Activated CD4-positive, CD25-positive, alpha-beta regulatory T cell treated with anti-CD3 and anti-CD28 coated beads, Interleukin-2, amount 50 U/mL, for 72 hours (primary cell): ENCODE results near the gene PLXNA2.

Experiments
- DNase-seq: peaks from one replicate; pipeline ENCODE4 v3.0.0; 2021

The PLXNA2 gene

GRCh38 chr1:208085655-208086515, 158.3 kb downstream of the PLXNA2 start:
- DNase-seq = no peak

GRCh38 chr1:208084764-208085163, 159.4 kb downstream of the PLXNA2 start:
- DNase-seq = no peak

DNA sequence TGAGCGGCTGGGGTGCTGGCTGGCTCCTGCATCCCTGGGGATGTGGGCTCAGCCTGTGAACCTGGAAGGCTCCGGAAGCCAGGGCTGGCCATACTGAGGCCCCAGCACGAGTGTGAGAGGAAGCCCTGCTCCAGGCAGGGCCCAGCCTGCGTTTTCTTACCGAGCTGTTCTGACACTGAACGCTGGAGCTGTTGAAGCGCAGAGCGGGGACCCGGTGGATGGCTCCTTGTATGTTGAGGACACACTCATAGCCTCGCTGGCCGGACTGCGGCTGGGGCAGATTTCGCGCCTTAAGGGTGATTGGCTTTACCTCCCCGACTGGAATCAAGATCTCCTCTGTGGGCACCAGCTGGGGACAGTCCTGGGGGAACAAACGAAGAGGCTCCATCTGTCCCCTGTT, 160.0 kb downstream of the PLXNA2 start:
- DNase-seq = no peak

DNA sequence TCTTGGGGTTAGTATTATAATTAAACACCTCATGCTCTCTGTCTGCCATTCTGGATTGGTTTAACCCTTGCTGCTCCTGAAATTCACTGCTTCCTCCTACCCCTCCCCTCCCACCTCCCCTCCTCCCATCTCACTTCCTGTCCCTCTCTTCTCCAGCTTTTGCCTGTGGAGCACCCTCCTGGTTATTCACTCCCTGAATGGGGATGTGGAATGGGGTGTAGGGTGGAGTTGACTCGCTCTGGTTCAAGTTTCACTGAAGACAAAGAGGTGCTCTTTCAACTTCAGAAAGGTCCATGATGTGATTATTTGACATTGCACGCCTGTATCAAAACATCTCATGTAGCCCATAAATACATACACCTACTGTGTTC, 160.5 kb downstream of the PLXNA2 start:
- DNase-seq = no peak

DNA sequence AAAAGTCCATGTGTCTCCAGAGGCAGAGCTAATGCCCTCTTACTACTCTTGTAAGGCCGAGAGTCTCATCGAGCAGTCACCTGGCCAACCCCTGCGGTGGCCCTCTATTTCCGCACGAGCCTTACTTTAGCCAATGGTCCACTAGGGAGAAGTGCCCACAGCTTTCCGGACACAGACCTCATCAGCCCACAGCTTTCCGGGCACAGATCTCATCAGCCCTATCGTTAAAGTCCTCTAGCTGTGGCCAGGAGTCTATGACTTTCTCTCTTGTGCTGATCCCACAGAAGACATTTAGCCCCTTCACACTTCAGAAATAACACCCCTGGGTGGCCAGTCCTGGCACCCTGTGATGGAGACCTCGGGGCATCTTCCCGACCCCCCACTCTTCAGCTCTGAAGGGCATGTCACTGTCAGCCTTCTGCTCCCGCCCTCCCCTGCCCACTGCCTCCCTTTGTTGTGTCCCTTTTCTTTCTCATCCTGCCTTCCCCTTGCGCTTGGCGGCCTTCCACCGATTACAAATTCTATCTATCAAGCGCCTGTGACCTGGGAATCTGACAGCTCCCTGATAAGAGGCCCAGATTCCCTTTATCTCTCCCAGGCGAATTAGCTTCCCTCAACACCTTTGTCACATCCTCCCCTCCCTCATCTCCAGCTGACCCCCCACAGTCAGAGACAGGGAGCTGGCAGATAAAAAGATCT, 161.0 kb downstream of the PLXNA2 start:
- no peak for DNase-seq

DNA sequence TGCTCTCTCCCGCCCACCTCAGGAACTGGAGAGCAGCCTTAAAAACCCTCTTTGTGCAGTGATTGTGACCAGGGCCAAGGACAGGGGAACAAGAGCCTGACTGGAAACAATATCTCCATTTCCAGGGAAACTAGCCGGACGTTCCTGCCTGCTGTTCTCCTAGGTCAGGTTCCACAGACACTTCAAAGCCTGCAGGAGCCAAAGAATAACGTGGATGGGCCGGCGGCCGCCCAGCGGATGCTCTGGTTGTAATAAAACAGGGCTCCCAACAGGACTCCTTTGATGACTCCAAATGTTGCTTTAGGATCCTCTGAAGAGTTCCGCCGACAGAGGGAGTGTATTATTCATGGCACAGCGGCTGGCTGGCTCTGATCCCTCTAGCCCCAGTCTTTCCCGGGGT, 162.2 kb downstream of the PLXNA2 start:
- DNase-seq = no peak

- DNase-seq = no peak
Observed at GRCh38 chr1:208080396-208081286, 163.5 kb downstream of the PLXNA2 start.

- no peak for DNase-seq
Observed at GRCh38 chr1:208079161-208079560, 165.0 kb downstream of the PLXNA2 start.

DNA sequence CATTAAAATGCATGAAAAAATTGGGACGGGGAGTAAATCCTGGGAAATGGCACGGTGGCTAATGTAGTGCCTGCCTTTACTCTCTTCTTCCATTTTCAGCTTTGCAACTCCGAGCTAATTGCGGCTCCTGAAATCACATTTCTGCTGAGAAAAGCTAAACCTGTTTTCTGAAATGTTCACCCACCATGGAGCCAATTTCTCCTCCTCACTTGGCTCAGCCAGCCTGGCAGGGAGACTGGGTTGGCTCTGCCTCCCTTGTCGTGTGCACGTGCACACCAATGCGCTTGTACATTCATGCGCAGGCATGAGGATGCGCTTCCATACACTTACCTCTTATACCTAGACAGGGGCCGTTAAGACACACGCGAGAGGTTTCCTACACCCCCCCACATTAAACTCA, 165.4 kb downstream of the PLXNA2 start:
- DNase-seq = no peak

DNA sequence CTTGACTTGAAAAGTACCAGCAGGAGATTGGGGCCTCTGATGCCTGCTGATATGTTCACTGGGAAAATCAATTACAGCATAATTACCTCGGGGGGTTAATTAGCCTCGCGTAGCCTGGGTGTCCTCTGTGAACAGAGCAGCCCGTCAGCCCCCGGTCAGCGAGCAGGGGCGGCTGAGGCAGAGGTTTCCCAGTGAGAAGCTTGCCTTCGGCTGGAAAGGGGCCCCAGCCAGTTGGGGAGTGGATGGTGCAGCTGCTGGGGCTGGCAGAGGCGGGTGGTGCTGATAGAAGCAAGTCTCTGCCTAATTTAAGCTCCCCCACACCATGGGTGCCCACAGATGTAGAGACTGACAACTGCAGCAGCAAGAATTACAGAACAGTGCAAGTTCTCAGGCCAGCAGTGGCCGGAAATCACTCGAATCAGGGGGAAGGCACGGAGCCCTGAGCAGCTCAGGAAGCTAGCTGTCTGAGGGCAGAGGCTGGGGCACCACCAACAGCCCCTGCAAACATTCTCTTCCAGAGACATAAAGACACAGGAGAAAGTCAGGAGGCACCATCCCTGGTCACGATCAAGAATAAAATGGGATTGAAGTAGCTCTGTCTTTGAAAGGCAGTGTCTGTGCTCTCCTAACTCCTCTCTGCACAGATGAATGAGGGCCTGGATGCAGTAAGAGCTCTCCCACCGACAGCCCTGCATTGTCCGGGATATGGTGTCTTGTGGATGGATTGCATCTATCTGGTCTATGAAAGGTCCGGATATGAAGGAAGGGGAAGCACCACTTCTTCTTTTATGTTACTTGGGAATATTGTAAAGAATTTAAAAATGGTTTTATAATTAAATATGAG, 166.7 kb downstream of the PLXNA2 start:
- DNase-seq = no peak

DNA sequence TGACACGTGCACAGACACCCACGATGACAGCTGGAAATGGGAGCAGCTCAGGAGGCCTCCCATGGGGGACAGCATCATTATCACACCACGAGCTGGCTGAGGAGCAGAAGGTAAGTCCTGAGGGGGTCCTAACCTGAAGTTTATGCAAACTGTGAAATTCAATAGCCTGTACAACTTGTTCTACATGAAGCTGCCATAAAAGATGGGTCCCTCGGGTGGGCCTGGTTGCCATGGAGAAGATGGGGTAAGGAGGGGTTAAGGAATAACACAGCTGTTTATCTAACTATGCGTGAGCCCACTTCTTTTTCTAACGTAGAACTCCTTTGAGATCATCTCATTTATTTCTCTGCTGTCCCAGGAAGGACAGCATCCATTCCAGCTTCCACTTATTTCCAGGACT, 169.8 kb downstream of the PLXNA2 start:
- no peak for DNase-seq

DNA sequence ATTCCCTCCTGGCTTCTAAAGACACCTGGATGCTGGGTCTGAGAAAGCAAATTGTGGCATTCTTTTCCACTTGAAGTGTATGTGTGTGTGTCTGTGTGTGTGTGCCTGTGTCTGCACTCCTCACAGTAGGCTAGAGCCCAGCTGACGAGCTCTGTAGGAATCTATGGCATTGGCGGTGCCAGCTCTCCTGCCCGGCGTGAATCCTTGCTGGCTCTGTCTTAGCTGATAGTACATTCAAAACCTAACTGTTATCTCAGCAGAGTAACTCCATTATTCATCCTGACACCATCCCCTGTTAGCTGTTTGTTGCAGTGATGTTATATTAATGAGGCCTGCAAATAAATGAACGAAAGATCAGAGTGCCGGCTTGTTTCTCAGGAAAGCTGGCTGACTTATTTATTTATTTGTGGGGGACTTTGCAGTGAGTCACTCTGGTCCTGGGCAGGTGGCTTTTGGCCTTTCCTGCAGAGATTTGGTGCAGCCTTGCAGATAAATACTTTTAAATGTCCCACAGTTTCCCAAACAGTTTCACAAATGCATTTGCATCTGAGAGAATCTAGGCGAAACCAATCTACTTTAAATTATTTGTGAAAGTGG, 172.7 kb downstream of the PLXNA2 start:
- DNase-seq = no peak

DNA sequence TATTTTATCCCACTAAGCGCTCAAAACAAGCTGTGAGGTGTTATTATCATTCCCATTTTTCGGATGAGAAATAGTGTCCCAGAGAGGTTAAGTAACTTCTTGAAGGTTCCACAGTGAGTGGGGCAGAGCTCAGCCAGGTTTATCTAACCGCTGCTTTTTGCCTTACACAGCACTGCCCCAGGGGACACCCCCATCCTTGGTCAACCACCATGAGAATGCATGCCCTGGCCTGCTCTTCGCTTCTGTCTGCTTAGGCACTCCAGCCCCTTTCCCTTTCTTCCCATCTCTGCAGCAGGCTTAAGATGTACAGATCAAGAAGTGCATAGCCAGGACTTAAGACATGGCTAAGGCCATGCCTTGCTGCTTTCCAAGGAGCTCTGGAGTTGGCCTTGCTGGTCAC, 174.3 kb downstream of the PLXNA2 start:
- DNase-seq = no peak

DNA sequence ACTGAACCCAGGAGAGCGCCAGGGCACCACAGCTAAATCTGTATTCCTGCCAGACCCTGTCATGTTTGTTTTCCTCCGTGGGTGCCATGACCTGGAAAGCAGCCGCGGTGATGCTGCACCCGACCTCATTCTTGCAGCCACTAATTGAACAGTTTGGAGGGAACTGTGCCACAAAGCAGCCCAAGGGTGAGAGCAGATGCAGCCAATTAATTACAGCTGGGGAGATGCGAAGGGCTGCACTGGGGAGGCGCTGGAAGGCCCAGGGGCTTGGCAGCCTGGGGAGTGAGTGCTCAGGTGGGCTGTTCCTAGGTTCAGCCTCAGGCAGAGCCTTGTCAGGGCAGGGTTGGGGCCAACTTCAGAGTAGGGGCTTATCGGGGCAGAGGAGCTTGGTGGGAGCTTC, 174.9 kb downstream of the PLXNA2 start:
- DNase-seq = no peak

GRCh38 chr1:208068908-208069307, 175.3 kb downstream of the PLXNA2 start:
- DNase-seq = no peak

DNA sequence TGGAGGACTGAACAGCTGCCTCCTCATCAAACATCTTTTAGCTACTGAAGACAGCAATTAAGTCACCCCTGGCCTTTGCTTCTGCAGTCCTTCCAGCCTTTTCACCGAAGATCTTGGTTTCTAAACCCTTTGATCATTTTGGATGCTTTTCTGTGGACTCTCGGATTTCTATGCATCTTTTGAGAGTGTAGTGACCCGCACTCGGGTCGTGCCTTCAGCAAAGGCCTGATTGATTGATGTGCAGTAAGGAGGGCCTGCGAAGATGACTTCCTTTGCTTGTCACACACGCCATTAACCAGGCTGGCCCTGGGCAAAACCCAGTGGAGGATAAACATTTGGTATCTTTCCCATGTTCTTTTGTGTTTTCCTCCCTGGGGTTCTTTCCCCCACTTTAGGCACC, 175.8 kb downstream of the PLXNA2 start:
- DNase-seq = no peak

DNA sequence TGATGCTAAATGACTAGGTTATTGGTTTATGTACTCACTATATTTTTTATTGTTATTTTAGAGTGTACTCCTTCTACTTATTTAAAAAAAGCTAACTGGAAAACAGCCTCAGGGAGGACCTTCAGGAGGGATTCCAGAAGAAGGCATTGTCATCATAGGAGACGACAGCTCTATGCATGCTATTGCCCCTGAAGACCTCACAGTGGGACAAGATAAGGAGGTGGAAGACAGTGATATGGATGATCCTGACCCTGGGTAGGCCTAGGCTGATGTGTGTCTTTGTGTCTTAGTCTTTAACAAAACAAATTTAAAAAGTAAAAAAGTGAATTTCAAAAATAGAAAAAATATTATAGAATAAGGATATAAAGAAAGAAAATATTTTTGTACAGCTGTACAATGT, 177.6 kb downstream of the PLXNA2 start:
- DNase-seq = no peak

GRCh38 chr1:208065862-208066261, 178.3 kb downstream of the PLXNA2 start:
- DNase-seq = no peak

- DNase-seq = no peak
Observed at GRCh38 chr1:208061632-208062031, 182.6 kb downstream of the PLXNA2 start.

- DNase-seq = no peak
Observed at GRCh38 chr1:208061118-208061517, 183.1 kb downstream of the PLXNA2 start.

GRCh38 chr1:208060215-208060869, 183.8 kb downstream of the PLXNA2 start:
- no peak for DNase-seq
